Mononuclear cell (primary cell): ENCODE measurements around the gene TEX30. TPM values are rescaled to one million over a fixed set of nuclear protein-coding genes. Genes with fewer than 3 reads are reported as not detected.

Experiments used
- H3K27me3 ChIP-seq: 2 replicates; pipeline ENCODE4 v1.6.0; 2011; ENCODE audit warnings: low read length, control low read depth; ENCODE audit not compliant: insufficient read depth
- H3K4me1 ChIP-seq: 2 replicates; pipeline ENCODE4 v1.5.1; 2011; ENCODE audit warnings: mild to moderate bottlenecking, low read length, control low read depth; ENCODE audit not compliant: insufficient read depth
- H3K4me3 ChIP-seq: 2 replicates; pipeline ENCODE4 v1.5.1; 2011; ENCODE audit warnings: mild to moderate bottlenecking, low read length, moderate library complexity
- H3K9me3 ChIP-seq: 2 replicates; pipeline ENCODE4 v1.5.1; 2011; ENCODE audit warnings: low read depth, mild to moderate bottlenecking, control low read depth, low read length
- total RNA-seq: library from RNA; depleted of rRNA; stranded (reverse); fragments of >200 nt; gene quantifications from one replicate; pipeline ENCODE4 v1.2.3, GENCODE V29; 2012

The TEX30 gene
- 3.8 TPM for total RNA-seq

- Histone ChIP-seq H3K9me3 (no peaks in the 10 kb centered on the region), H3K4me3 (peak within 1 kb of the TSS; percentile 70), H3K27me3 (no peaks in the 10 kb centered on the region), H3K4me1 (peaks cover 24% of the 10 kb centered on the region)
These were observed at the start of gene TEX30 for GRCh38 chr13:102773441-102774213. TEX30 (minus strand) TSS chr13:102773786; CDS start chr13:102770026, 3,760 bp downstream.

GRCh38 chr13:102817907-102818306, 44.3 kb upstream of the TEX30 start:
- Histone ChIP-seq H3K9me3 (no peaks in the 10 kb centered on the region), H3K4me3 (no peak overlapping the region), H3K27me3 (no peaks in the 10 kb centered on the region), H3K4me1 (no peaks in the 10 kb centered on the region)

- no peaks in the 10 kb centered on the region for H3K27me3 ChIP-seq
- H3K4me3 ChIP-seq = no peak overlapping the region
- no peaks in the 10 kb centered on the region for H3K9me3 ChIP-seq
- H3K4me1 ChIP-seq = no peaks in the 10 kb centered on the region
These were observed 43.7 kb upstream of the TEX30 start for GRCh38 chr13:102817241-102817640.

- H3K27me3 ChIP-seq = no peaks in the 10 kb centered on the region
- no peaks in the 10 kb centered on the region for H3K9me3 ChIP-seq
- H3K4me1 ChIP-seq = no peaks in the 10 kb centered on the region
- no peak overlapping the region for H3K4me3 ChIP-seq
These were observed 43.1 kb upstream of the TEX30 start for GRCh38 chr13:102816708-102817107.

GRCh38 chr13:102815788-102816187, 42.2 kb upstream of the TEX30 start:
- Histone ChIP-seq H3K4me1 (no peaks in the 10 kb centered on the region), H3K9me3 (no peaks in the 10 kb centered on the region), H3K27me3 (no peaks in the 10 kb centered on the region), H3K4me3 (no peak overlapping the region)

GRCh38 chr13:102814793-102815192, 41.2 kb upstream of the TEX30 start:
- Histone ChIP-seq H3K4me1 (no peaks in the 10 kb centered on the region), H3K27me3 (no peaks in the 10 kb centered on the region), H3K9me3 (no peaks in the 10 kb centered on the region), H3K4me3 (no peak overlapping the region)

GRCh38 chr13:102814025-102814607, 40.5 kb upstream of the TEX30 start:
- Histone ChIP-seq H3K4me3 (no peak overlapping the region), H3K4me1 (no peaks in the 10 kb centered on the region), H3K27me3 (no peaks in the 10 kb centered on the region), H3K9me3 (no peaks in the 10 kb centered on the region)

- Histone ChIP-seq H3K4me3 (no peak overlapping the region), H3K4me1 (no peaks in the 10 kb centered on the region), H3K27me3 (no peaks in the 10 kb centered on the region), H3K9me3 (no peaks in the 10 kb centered on the region)
These were observed 39.2 kb upstream of the TEX30 start for GRCh38 chr13:102812611-102813287.

GRCh38 chr13:102807699-102808098, 34.1 kb upstream of the TEX30 start:
- Histone ChIP-seq H3K27me3 (no peaks in the 10 kb centered on the region), H3K4me3 (no peak overlapping the region), H3K4me1 (no peaks in the 10 kb centered on the region), H3K9me3 (no peaks in the 10 kb centered on the region)

GRCh38 chr13:102805680-102806079, 32.1 kb upstream of the TEX30 start:
- no peaks in the 10 kb centered on the region for H3K9me3 ChIP-seq
- no peak overlapping the region for H3K4me3 ChIP-seq
- H3K4me1 ChIP-seq = peaks cover 8% of the 10 kb centered on the region
- no peaks in the 10 kb centered on the region for H3K27me3 ChIP-seq

- Histone ChIP-seq H3K4me3 (peak overlapping the region; percentile 52), H3K9me3 (no peaks in the 10 kb centered on the region), H3K27me3 (peaks cover 21% of the 10 kb centered on the region), H3K4me1 (peaks cover 29% of the 10 kb centered on the region)
These were observed 26.8 kb upstream of the TEX30 start for GRCh38 chr13:102800145-102801041.

- Histone ChIP-seq H3K27me3 (peaks cover 21% of the 10 kb centered on the region), H3K4me1 (peaks cover 29% of the 10 kb centered on the region), H3K9me3 (no peaks in the 10 kb centered on the region), H3K4me3 (peak overlapping the region; percentile 52)
These were observed 26.0 kb upstream of the TEX30 start for GRCh38 chr13:102799426-102800144.

GRCh38 chr13:102798581-102799425, 25.2 kb upstream of the TEX30 start, which contains the start of the genes BIVM and POGLUT2:
BIVM (plus strand) TSS chr13:102799119; CDS start chr13:102807268, 8,149 bp downstream.
POGLUT2 (minus strand) TSS chr13:102798976; CDS start chr13:102798670, 306 bp downstream.
- H3K27me3 ChIP-seq = peaks cover 21% of the 10 kb centered on the region
- H3K9me3 ChIP-seq = no peaks in the 10 kb centered on the region
- peak within 1 kb of the TSS; percentile 52 for H3K4me3 ChIP-seq
- H3K4me1 ChIP-seq = peaks cover 29% of the 10 kb centered on the region
